Hematopoietic multipotent progenitor cell treated with erythropoietin and hydrocortisone succinate and interleukin-3 and kit ligand, for 6 days (in vitro differentiated cells): ENCODE results near the gene TAF8.
A peak's percentile ranks its signal among the peaks of the same experiment; 100 is the strongest.

Source experiments
- DNase-seq: peaks from one replicate; pipeline ENCODE4 v3.0.0-alpha.2; 2015

Gene TAF8

DNA sequence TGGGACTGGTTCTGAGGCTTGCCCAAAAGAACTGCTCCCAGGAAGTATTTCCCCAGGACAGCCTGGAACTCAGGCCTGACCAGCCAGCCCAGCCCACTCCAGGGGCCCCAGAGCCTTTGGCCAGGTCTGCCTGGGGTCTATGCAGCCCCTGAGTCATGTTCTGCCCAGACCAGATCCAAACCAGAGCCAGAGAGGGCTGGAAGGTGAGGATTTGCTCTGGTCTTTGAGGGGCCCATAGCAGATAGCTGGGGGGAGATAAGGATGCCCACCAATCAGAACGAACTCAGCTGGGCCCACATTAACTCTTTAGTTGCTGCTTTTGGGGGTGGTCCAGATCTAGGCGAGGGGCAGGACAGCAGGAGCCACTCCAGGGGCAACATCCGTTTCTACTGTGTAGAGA is 75.3 kb downstream of the TAF8 start:
- DNase-seq = no peak

DNA sequence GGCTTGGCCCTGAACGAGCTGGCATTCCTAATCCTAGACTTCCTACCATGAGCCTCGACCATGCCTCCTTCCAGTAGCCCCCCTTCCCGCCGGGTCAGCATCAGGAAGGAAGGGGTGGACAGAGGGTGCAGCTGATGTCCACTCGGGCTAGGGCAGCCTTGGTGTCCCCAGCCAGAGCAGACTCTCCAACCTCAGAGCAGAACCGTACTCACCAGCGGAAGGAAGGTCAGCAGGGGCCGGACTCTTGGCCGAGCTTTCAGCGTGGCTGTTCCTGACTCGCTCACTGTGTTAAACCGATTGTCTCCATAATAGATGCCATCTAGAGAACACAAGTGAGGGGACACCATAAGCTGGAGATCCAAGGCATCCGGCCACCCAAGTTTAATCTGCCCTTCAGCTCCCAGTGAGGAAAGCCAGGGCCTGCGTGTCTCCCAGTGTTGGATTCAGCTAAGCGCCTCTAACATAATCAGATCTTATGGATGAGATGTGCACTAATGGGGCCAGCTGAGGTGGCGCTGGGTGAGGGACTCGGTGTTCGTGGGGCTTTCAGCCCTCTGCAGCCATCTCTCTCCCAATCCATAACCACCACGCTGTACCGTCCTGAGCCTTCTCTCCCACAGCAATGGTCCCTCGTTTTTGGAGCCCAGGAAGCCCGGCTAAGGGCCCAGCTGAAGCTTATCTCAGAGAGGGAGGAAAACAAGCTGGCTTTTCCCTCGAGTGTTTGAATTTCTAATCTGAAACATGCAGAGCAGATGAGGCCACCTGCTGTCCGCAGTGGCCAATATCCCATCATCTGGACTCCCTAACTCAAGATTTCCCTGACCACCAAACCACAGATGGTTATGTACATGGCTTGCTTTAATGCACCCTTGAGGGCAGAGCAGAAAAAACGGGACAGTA is 78.4 kb downstream of the TAF8 start:
- no peak for DNase-seq

DNA sequence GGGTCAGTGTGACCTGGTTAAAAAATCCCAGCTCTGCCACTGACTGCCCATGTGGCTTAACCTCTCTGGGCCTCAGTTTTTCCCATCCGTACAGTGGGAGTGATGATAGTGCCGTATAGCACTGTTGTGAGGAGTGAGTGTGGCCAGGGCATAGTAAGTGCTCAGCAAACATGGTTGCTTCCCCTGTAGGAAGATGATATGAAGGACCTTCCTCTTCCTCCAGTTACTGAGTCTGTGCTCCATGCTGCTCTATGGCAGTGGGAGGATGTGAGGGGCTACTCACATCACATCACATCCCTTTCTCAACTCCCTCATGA is 79.0 kb downstream of the TAF8 start:
- no peak for DNase-seq

DNA sequence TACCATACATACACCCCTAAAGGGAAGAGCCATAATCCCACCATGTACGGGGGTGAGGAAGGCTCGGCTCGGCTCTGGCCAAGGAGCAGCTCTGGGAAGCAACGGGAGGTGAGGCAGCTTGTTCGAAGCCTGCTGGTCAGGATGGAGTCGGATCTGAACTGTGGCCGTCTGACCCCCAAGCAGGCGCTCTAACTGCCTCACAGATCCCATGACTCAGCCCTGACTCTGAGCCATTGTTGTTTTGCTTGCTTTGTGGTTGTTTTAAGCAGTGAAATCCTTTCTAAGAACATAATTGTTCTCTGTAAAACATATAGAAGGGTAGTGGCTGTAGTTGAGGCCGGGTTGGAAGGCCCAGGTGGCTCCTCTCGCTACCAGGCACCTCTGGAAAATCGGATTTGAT is 81.2 kb downstream of the TAF8 start:
- DNase-seq = no peak

DNA sequence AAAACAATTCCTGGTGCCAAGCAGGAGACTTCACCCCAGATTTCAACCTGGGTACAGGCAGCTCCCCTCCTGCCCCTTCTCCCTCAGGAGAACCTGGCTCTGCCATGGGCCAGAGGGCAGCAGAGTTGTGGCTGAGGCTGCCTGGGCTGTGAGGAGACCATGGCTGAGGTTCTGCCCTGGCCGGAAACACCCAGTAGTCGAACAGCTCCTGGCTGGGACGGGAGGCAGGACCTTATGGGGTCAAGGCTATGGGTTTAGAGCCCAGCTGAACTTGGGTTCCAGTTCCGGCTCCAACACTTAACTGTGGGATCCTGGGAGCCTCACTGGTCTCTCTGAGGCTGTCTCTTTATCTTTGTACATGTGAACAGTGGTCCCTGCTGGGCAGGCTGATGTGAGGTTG is 83.6 kb downstream of the TAF8 start:
- no peak for DNase-seq

DNA sequence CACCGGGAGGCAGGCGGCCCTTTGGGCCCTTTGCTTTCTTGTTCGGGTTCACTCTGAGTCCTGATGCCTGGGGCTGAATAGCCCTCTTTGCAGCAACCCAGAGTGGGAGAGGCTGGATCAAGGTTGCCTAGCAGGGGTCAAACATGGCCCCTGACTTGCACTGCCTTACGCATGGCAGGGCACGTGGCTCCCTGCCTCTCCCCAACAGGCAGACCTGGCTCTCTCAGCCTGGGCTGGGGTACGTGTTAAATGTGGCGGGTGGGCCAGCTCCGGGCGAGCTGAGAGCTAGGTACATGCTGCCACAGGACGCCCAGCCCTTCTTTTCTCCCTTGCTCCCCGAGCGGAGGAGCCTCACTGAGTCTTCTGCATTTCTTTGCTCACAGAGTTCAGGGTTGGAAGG is 84.8 kb downstream of the TAF8 start:
- no peak for DNase-seq

DNA sequence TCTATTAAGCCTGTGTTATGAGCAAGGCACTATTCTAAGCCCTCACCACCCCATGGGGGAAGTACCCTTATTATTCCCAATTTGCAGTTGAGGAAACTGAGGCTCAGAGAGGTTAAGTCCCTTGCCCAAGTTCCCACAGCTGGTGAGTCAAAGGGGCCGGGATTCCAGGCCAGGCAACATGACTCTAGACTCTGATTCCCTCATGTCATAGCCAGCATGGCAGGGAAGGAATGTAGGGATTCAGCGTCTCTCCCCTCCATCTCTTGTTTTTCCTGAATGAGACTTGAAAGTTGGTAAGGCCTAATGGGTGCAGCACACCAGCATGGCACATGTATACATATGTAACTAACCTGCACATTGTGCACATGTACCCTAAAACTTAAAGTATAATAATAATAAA is 85.4 kb downstream of the TAF8 start:
- no peak for DNase-seq

DNA sequence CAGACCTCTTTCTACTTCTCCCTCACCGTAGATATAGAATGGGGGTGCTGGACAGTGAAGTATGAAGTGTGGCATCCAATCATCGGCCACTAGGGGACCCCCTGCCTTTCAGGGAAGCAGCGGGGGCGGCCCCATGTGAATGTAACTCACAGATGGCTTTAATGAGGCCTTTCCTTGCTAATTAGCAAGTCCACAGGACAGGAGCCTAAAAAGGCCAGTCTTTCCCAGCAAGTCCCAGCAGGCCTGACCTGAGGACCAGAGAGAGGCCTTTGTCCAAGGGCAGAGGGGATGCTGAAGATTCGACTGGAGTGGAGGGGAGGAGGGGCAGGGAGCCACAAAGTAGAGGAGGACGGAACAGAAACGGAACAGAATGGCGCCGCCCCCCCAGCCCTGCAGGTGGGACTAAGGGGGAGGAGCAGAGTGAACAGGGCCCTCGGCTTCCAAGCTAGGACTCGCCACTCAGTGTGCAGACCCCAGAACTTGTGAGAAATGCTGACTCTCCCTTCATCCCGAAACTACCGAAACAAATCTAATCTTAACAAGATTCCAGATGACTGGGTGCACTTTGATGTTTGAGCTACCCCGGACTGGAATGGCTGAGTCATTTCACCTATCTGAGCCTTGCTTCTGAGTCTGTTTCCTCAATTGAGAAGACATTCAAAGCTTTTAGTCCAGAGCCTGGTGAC is 86.3 kb downstream of the TAF8 start:
- peak; percentile 81 for DNase-seq
